Erythroblast (primary cell): ENCODE measurements around the gene RNF149.

Experiments
- GATA1 ChIP-seq: IDR thresholded peaks from 2 replicates; pipeline ENCODE4 v1.6.1; 2011; ENCODE audit warnings: low read depth, mild to moderate bottlenecking, control low read depth, low read length, moderate library complexity
- POLR2A ChIP-seq: IDR thresholded peaks from 2 replicates; pipeline ENCODE4 v1.6.1; 2011; ENCODE audit warnings: mild to moderate bottlenecking, low read length

- TF ChIP-seq POLR2A (no peak), GATA1 (no peak)
Measured at GRCh38 chr2:101278925-101279324, 29.6 kb downstream of the RNF149 start.
